ENCODE measurements around the gene LRRC8E. TPM values are rescaled to one million over a fixed set of nuclear protein-coding genes. Genes with fewer than 3 reads are reported as not detected.

Gene LRRC8E
- total RNA-seq, 1 donor from 2014 or later: 3.8 TPM

- DNase-seq: no peak
Observed at GRCh38 chr19:7868326-7868670, 20.0 kb upstream of the LRRC8E start.

GRCh38 chr19:7868671-7869452 is 19.4 kb upstream of the LRRC8E start:
- DNase-seq: peak; percentile 90

GRCh38 chr19:7869453-7869909 is 18.8 kb upstream of the LRRC8E start:
- peak; percentile 77 for DNase-seq

- DNase-seq: peak; percentile 77
Observed at GRCh38 chr19:7869910-7870511, 18.3 kb upstream of the LRRC8E start.

GRCh38 chr19:7870571-7871436 is 17.5 kb upstream of the LRRC8E start:
- peak; percentile 76 for DNase-seq

- peak; percentile 88 for DNase-seq
Observed at GRCh38 chr19:7871437-7872305, 16.6 kb upstream of the LRRC8E start.

- no peak for DNase-seq
Observed at GRCh38 chr19:7872306-7873204, 15.8 kb upstream of the LRRC8E start.

GRCh38 chr19:7873304-7874075 is 14.8 kb upstream of the LRRC8E start:
- no peak for DNase-seq

- DNase-seq: peak; percentile 57
Observed at GRCh38 chr19:7874076-7874896, 14.0 kb upstream of the LRRC8E start, which contains the start of gene PRR36. PRR36 (minus strand) TSS chr19:7874390; CDS start chr19:7873689, 701 bp downstream.

- DNase-seq: no peak
Observed at GRCh38 chr19:7874897-7875273, 13.4 kb upstream of the LRRC8E start.

- DNase-seq: no peak
Observed at GRCh38 chr19:7877249-7877836, 11.0 kb upstream of the LRRC8E start.

- peak; percentile 80 for DNase-seq
Observed at GRCh38 chr19:7879111-7879807, 9.1 kb upstream of the LRRC8E start.

GRCh38 chr19:7879836-7880235 is 8.5 kb upstream of the LRRC8E start:
- DNase-seq: peak; percentile 61

- DNase-seq: no peak
Observed at GRCh38 chr19:7881910-7882309, 6.4 kb upstream of the LRRC8E start.

- DNase-seq: no peak
Observed at GRCh38 chr19:7883105-7883504, 5.2 kb upstream of the LRRC8E start.

- DNase-seq: no peak
Observed at GRCh38 chr19:7883796-7884570, 4.3 kb upstream of the LRRC8E start.

- peak; percentile 22 for DNase-seq
Observed at GRCh38 chr19:7885818-7886217, 2.5 kb upstream of the LRRC8E start.

All from tongue (tissue), 2 donors.